Gastroesophageal sphincter (tissue), 3 donors: ENCODE measurements around the gene CFTR.

Experiments used
- EP300 ChIP-seq: sonication (generic); formaldehyde crosslinking; IDR thresholded peaks from one replicate; pipeline ENCODE4 v1.6.1; 2017; ENCODE audit warnings: antibody characterized with exemption, mild to moderate bottlenecking
- POLR2A ChIP-seq, 2 donors: fragments of 450-650 bp; IDR thresholded peaks; one replicate each; pipeline ENCODE4 v1.6.1; 2017; ENCODE audit warnings: antibody characterized with exemption in 2 of 2, mild to moderate bottlenecking in 2 of 2, moderate library complexity in 1 of 2
- POLR2AphosphoS5 ChIP-seq: sonication (generic); formaldehyde crosslinking; IDR thresholded peaks from one replicate; pipeline ENCODE4 v1.6.1; 2017; ENCODE audit warnings: antibody characterized with exemption
- TF ChIP-seq, protein P1 (sequence below), 4 experiments: fragments of 200-600 bp in 2 of 4; fragments of 450-650 bp in 2 of 4; sonication (generic) in 1 of 4; IDR thresholded peaks; one replicate each; pipeline ENCODE4 v1.5.1; 2017 to 2019; ENCODE audit warnings: antibody characterized with exemption in 4 of 4, mild to moderate bottlenecking in 2 of 4, moderate library complexity in 2 of 4

DNA sequence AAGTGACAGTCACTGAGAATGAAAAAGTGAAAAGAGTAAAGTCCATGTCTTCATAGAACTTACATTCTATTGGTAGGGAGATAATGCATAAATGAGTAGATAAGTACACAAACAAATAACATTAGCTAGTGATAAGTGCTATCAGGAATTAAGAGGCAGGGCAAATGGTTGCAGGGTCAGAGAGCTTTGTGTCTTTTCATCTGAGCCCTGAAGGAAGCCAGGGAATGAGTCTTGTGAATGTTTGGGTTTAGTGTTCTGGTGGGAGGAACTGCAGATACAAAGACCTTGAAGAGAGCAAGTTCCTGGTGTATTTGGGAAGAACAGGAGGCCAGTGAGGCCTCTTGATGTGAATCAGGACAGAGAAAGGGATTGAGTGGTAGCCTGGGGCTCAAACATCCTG is 209.6 kb downstream of the CFTR start:
- TF ChIP-seq, protein P1, sequence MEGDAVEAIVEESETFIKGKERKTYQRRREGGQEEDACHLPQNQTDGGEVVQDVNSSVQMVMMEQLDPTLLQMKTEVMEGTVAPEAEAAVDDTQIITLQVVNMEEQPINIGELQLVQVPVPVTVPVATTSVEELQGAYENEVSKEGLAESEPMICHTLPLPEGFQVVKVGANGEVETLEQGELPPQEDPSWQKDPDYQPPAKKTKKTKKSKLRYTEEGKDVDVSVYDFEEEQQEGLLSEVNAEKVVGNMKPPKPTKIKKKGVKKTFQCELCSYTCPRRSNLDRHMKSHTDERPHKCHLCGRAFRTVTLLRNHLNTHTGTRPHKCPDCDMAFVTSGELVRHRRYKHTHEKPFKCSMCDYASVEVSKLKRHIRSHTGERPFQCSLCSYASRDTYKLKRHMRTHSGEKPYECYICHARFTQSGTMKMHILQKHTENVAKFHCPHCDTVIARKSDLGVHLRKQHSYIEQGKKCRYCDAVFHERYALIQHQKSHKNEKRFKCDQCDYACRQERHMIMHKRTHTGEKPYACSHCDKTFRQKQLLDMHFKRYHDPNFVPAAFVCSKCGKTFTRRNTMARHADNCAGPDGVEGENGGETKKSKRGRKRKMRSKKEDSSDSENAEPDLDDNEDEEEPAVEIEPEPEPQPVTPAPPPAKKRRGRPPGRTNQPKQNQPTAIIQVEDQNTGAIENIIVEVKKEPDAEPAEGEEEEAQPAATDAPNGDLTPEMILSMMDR (IDR thresholded peaks at IDR 0.05), result no peak
- no peak for TF ChIP-seq POLR2A (IDR thresholded peaks at IDR 0.05)
- TF ChIP-seq POLR2AphosphoS5, result no peak
- no peak for TF ChIP-seq EP300
